GM19023 (cell line): ENCODE measurements around the gene UNC119B.

Source experiments
- ATAC-seq: cut with Tn5 transposase; IDR thresholded peaks from one replicate; pipeline ENCODE4 v1.9.1; 2021; ENCODE audit warnings: mild to moderate bottlenecking, moderate library complexity; ENCODE audit not compliant: unreplicated experiment

The UNC119B gene

DNA sequence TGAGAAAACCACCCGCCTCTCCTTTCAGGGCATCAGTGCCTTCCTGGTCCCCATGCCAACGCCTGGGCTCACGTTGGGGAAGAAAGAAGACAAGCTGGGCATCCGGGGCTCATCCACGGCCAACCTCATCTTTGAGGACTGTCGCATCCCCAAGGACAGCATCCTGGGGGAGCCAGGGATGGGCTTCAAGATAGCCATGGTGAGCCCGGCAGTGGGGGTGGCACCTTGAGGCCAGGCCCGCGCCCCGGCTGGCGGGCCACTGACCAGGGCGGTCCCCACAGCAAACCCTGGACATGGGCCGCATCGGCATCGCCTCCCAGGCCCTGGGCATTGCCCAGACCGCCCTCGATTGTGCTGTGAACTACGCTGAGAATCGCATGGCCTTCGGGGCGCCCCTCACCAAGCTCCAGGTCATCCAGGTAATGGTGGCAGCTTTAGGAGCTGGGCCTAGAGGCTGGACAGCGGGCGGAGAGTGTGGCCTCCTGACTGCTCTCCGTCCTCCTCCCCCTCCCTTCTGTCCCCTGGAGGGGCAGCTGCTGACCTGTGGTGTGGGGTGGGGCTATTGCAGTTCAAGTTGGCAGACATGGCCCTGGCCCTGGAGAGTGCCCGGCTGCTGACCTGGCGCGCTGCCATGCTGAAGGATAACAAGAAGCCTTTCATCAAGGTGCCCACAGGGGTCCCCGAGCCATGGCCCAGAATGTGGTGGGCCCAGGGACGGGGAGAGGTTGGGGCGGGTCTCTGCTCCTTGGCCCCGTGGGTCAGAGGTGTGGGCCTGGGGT is 28.2 kb downstream of the UNC119B start:
- no peak for ATAC-seq

DNA sequence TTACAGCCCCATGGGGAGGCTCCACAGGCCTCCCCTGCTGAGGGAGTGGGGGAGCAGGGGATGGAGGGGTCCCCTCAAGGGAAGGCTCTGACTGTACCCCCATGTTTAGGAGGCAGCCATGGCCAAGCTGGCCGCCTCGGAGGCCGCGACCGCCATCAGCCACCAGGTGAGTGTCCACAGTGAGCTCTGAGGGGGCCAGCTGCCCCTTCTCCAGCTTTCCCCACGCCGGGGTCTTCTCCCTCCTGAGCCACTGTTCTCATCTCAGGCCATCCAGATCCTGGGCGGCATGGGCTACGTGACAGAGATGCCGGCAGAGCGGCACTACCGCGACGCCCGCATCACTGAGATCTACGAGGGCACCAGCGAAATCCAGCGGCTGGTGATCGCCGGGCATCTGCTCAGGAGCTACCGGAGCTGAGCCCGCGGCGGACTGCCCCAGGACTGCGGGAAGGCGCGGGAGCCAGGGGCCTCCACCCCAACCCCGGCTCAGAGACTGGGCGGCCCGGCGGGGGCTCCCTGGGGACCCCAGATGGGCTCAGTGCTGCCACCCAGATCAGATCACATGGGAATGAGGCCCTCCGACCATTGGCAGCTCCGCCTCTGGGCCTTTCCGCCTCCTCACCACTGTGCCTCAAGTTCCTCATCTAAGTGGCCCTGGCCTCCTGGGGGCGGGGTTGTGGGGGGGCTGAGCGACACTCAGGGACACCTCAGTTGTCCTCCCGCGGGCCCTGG is 28.9 kb downstream of the UNC119B start:
- ATAC-seq, result no peak

DNA sequence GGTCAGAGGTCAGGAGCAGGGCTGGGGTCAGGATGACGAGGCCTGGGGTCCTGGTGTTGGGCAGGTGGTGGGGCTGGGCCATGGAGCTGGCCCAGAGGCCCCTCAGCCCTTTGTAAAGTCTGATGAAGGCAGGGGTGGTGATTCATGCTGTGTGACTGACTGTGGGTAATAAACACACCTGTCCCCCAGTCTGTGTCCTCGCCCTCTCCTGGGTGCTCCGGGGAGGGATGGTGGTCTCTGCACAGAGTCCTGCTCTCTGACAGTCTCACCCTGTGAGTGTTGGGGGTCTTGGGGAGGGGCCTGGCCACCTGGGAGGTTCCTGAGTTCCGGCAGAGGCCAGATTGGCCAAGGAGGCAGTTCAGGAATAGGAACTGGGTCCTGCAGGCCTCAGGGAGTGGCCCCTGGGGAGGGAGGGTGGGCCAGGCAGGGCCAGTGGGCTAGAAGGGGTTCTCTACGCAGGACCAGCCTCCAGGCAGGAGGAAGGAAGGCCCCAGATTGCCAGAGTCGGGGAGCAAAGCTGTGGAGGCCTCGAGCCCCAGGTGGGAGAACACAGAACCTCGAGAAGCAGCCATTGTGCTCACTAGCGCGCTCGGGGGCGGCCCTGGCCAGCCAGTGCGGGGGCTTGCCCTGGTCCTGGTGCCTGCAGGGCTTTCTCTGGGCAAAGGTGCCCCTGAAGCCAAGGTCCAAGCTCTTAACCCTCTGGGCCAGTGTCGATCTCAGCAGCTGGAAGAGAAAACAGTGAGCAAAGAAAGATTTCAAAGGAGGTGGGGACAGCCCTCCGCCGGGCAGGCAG is 29.8 kb downstream of the UNC119B start:
- ATAC-seq, result no peak

DNA sequence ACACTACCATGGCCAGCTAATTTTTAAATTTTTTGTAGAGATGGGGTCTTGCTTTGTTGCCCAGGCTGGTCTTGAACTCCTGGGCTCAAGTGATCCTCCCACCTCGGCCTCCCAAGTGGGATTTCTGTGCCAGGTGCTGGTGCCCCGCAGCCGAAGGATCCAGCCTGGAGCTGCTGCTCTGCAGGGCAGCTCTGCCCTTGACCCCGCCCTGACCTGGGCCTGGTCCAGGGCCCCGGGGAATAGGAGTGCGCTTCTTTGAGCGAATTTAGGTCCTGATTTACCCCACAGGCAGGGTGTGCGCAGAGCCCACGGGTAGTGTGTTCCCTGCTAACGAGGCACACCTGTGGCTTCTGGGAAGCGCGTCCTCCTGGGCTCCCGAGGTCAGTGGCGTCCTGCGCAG is 30.6 kb downstream of the UNC119B start:
- no peak for ATAC-seq

DNA sequence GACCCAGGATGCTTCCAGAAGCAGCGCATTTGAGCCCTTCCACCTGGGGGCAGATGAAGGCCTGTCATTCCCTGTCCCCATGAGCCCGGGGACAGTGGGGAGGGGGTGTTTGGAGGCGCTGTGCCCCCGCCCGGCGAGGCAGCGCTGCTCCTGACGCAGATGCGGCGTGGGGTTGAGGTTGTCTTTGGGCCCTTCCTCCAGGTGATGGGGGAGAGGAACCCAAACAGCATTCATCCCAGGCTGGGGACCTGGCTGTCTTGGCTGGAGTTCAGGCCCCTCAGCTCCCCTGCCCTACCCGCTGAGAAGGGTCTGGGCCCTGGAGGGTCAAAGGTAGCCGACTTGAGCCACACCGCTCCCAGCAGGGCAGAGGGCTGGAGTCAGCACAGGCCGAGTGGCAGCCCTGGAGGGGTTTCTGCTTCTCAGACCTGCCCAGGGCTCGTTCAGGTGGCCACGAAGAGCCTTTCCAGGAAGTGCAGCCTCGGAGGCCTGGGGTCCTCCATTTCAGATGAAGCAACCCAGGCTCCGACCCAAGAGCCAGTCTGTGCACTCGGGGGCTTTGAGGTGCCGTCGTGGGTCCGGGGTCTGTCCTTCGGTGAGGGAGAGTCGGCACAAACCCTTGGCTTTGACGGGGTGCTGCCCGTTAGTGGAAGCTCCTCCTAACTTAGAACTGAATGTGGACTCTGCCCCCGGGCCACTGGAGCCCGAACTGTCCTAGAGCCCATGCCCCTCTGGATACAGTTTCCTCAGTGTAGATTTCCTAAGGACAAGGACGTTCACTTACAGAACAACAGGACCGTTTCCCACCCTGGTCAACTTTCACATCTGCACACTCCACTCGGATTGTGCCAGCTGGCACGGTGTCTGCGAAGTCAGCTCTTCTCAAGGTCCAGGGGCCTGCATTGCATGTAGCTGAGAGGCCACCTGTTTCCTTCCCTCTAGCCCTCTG is 31.5 kb downstream of the UNC119B start:
- ATAC-seq, result no peak

DNA sequence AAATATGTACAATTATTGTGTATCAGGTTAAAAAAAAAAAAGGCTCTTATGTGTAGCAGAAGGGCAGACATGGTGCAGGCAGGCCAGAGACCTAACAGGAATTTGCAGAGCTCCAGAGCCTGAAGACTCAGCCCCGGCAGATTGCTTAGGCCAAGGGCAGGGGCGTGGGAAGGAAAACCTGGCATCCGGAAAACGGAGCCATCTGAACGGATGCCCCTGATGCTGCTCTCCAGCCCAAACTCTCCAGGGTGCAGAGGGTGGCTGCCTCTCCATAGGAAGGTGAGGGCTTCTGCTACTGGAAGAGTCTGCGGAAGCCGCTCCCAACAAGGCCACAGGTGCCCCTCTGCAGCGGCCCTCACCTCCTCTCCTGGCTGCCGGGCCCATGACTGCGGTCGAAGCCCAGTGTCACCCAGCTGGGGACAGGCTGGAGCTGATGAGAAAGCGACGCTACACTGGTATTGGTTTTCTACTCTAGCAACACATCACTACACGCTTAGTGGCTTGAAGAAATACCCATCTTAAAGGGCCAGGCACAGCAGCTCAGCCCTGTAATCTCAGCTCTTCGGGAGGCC is 34.8 kb downstream of the UNC119B start:
- ATAC-seq, result no peak

DNA sequence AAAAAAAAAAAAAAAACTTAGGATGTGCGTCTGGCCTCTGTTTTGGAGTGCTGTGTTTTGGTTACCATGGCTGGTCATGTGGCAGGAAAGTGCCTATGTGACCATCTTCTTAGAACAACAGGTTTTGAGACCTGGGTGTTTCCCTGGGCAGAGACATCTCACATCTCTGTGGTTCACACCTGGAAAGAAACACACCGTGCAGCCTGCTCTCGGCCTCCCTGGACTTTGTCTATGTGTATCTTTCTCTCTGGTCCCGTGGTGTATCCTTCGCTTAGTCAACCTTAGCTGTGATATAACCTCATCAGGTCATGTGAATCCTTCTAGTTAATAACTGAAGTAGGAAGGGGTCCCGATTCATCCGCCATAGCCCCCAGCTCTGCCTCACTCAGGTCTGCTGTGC is 38.0 kb downstream of the UNC119B start:
- no peak for ATAC-seq

DNA sequence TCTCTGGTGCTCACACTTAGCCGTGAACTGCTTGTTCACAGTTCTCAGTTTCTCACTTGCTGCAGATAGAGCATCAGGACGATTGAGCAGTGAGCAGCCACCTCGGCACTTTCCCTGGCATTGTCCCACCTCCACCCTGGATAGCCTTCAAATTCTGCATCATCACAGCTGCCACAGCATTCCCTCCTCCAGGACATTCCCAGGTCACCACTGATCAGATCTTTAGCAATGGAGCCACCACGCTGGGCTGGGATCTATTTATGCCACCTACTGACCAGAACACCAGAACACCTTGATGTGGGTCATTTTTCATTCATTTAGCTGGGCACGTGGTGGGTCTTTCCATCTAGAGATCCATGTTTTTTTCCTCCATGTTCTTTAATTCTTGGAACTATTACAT is 39.0 kb downstream of the UNC119B start:
- ATAC-seq, result no peak

DNA sequence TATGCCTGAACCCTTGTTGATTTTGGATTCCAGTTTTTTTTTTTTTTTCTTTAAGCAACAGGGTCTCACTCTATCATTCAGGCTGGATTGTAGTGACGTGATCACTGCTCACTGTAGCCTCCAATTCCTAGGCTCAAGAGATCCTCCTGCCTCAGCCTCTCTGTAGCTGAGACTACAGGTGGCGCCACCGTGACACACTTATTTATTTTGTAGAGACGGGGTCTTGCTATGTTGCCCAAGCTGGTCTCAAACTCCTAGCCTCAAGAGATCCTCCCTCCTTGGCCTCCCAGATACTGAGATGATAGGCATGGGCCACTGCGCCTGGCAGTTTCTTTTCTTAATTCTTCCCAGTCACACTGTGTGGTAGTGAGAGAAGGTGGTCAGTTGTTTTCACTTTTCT is 40.5 kb downstream of the UNC119B start:
- ATAC-seq, result no peak

DNA sequence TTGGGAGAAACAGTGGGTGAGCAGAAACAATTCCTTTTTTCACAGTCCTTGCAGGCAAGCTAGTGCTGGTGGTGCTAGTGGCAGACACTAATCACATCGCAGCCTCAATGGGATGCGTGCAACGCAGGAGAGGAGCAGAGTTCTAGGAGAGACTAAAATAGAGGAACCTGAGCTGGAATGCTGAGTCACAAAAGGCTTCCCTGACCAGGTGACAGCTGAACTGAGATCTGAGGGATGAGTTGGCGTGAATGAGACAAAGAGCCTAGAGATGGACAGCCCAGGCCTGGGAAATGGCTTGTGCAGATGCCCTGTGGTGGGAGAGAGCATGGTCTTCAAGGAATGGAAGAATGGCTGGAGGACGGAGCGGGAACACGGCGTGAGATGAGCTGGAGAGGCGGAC is 41.1 kb downstream of the UNC119B start:
- ATAC-seq, result no peak

DNA sequence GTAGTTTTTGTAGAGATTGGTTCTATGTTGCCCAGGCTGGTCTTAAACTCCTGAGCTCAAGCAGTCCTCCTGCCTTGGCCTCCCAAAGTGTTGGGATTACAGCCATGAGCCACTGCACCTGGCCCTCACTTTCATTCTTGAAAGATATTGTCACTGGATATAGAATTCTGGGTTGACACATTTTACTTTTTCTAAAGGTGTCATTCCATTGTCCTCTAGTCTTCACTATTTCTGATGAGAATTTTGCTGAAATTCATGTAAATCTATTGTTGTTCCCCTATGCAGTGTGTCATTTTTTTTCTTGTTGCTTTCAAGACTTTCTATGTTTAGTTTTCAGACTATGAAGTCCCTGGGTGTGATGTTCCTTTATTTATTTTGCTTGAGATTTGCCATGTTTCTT is 44.5 kb downstream of the UNC119B start:
- no peak for ATAC-seq

DNA sequence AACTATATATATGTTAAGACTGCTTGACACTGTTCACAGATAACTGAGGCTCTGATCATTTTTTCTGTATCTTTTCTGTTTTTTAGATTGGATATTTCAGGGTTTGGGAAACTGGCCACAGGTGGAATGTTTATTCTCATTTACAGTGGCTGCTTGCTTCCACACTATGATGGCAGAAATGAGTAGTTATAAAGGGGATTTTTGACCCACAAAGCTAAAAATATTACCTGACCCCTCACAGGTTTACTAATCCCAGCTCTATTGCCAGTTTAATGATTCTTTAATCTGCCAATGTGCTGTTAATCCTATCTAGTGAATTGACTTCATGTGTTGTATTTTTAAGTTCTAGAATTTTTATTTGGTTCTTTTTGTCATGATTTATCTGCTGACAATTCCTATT is 45.0 kb downstream of the UNC119B start:
- no peak for ATAC-seq

DNA sequence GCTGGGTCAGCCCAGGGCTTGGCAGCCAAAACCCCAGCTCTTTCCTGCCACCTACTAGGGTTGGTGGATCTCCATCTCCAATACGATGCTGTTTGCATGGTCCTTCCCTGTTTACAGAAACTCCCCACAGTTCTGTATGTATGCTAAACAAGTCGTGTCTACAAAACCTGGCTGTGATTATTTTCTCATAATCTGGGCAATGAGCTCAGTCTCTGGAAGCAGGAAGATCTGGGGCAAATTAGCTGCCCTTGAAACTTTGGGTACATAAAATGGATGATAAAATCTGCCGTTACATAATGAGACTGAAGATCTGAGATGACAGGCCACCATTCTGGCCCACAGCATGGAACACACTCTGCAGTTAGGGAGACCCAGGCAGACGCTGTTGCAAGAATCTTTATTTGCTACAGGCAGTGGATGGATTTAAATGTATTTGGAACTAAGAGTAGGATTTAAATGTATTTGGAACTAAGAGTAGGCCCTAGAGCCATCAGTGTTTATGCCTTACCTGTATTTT is 47.0 kb downstream of the UNC119B start:
- ATAC-seq, result no peak

DNA sequence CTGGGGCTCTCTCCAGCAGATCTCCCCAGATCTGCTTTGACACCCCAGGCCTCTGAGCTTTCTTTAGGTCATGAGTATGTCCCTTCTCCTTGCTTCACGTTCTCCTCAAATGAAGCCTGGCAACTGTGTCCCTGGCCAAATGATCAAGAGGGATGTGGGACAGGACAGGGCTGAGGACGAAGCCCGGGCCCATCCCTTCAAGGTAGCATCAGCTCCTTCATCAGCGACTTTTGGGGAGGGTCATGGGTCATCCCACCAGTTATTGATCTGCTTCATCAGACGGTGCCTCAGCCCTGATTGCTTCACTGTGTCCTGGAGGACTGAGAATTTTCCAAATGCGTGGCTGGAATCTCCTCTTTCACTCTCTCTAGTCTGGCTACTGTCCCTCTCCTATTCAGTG is 47.7 kb downstream of the UNC119B start:
- ATAC-seq, result no peak

DNA sequence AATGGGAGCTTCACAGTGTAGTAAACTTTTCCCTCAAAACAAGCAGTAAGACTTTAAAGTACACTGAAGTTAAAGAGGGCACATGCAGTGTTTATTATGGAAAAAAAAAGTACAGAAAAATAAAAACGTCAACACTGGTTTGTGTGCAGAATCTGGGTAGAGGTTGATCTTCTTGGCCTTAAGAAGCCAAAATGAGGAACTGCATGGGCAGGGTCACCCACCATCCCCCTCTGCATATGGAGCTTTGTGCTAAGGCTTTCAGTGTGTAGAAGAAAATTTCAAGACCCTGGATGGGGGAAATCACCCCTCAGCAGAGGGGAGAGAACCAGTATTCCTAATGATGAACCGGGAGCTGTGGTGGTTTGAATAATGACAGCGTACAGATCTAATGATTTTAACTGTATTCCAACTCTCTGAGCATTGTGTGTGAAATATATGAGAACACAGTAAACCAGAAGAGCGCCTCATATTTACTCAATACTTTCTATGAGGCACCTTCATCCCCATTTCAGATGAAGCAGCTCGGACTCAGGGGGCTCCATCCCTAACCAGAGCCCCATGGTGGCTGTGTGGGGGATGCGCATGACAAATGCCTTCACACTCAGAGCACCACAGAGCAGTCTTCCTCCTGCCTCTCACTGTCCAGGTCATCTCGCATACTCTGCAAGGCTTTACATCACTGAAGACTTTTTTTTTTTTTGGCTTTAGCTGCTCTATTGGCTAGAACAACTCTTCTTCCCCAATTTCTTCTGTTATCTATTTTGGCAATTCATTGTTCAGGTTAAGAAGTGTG is 48.7 kb downstream of the UNC119B start:
- no peak for ATAC-seq

DNA sequence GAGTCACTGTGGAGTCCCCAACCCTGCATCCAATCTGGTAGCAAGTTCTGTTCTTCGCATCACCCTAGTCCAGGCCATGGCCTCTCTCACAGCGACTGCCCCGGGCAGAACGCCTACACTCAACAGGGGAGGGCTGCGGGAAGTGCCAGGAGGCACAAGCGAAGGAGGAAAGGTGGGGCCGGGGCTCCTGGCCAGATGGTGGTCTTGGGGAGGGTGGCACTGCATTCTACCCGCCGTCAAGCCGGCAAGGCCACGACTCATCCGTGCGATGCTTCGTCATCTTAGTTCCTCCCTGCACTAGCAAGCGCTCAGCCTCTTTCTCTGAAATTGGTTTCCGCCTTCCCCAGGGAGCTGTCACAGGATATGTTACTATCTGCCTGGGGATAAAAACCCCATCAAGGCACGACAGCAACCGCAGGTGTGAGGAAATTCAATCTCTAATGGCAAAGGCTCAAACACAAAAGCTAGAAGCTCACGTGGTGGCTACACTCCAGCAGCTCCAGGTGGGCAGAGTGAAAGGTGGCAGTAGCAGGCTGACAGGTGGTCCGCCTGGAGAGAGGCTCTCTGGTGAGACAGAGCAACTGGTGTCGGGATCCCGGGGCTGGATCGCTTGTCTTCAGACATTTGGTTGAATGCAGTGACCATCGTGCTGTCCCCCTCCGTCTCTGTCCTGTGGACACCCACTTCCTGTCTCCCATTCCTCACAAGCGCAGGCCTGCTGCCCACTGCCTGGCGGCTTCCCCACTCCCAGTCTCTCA is 49.5 kb downstream of the UNC119B start:
- ATAC-seq, result no peak

DNA sequence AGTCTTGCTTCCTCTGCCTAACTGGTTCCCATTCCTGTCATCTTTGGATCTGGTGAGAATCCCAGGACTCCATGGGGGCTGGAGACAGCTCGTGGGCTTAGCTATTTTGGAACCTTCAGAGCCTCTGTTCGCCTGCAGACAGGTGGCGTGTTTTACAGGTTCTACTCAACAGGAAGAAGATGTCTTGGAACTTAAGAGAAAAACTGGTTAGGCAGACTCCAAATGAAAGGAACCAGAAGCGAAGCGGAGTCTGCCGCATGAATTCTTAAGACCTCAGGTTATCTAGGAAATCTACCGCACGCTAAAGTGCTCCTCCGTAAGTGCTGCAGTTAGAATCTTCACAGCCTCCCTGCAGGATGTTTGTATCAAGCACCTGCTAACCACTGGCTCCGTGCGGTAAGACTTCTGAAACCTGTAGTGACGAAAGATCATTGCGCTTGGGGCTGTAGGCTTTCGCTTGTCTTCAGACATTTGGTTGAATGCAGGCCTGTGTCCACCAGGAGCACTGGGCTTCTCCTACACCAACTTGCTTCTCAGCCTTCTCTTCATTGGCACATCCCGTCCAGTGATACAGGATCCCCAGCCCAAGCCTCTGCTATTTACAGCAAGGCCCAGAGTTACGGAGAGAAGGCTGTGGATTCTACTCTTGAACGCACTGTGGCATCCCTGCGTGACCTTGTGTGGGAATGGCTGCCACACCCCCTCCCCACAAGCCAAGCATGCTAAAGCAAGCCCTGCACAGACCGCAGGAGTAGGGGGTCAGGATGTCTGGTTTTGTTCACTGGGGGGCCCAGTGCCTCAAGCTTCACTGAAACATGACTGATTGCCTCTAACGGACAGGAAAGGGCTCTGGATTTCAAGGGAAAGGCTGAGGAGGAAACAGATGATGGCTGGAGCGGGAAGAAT is 50.3 kb downstream of the UNC119B start:
- no peak for ATAC-seq
